CD4-positive, CD25-positive, alpha-beta regulatory T cell (primary cell): ENCODE measurements around the gene GNG14. TPM values are rescaled to one million over a fixed set of nuclear protein-coding genes. Genes with fewer than 3 reads are reported as not detected.
"Not testable (repeated sequence)": the region's sequence is repeated elsewhere in the genome, so short reads cannot be mapped to it uniquely, and the experiment has no call there.

Experiments
- ATAC-seq, 2 donors: fragments of 150-1000 bp; cut with Tn5 transposase; one replicate each; pipeline ENCODE4 v1.10.0; 2021; ENCODE audit warnings: low read depth in 2 of 2, moderate number of reproducible peaks in 2 of 2, moderate library complexity in 1 of 2
- DNase-seq, 3 donors: peaks; one replicate each; pipeline versions ENCODE4 v3.0.0 to v3.0.0-alpha.2; 2012 to 2022; ENCODE audit warnings: mixed read lengths in 1 of 3
- H3K27ac ChIP-seq: one replicate; pipeline ENCODE4 v1.7.0; 2013; ENCODE audit warnings: mild to moderate bottlenecking, low read length; ENCODE audit not compliant: insufficient read depth, poor library complexity, severe bottlenecking
- H3K27me3 ChIP-seq: one replicate; pipeline ENCODE4 v1.7.0; 2013; ENCODE audit warnings: low read length; ENCODE audit not compliant: control insufficient read depth, insufficient read depth
- H3K36me3 ChIP-seq: one replicate; pipeline ENCODE4 v1.7.0; 2013; ENCODE audit warnings: mild to moderate bottlenecking, low read length, moderate library complexity; ENCODE audit not compliant: control insufficient read depth, insufficient read depth
- H3K4me1 ChIP-seq: 2 replicates; pipeline ENCODE4 v1.7.0; 2013; ENCODE audit warnings: mild to moderate bottlenecking, low read length; ENCODE audit not compliant: insufficient read depth, control insufficient read depth, poor library complexity, severe bottlenecking
- H3K4me3 ChIP-seq: one replicate; pipeline ENCODE4 v1.7.0; 2013; ENCODE audit warnings: low read depth, mild to moderate bottlenecking, low read length, moderate library complexity
- H3K9me3 ChIP-seq, 2 experiments: 1 replicate in 1 of 2; 2 replicates in 1 of 2; pipeline ENCODE4 v1.7.0; 2013; ENCODE audit warnings: low read length in 2 of 2, mild to moderate bottlenecking in 1 of 2, moderate library complexity in 1 of 2; ENCODE audit not compliant: control insufficient read depth in 2 of 2
- H3K27ac Mint-ChIP-seq, 3 donors: one replicate each; pipeline ENCODE4 v1.8.0; 2020 to 2022; ENCODE audit warnings: mild to moderate bottlenecking in 3 of 3, mixed read lengths in 3 of 3, moderate library complexity in 2 of 3
- H3K27me3 Mint-ChIP-seq: one replicate; pipeline ENCODE4 v1.8.0; 2022; ENCODE audit warnings: mild to moderate bottlenecking, mixed read lengths
- H3K36me3 Mint-ChIP-seq: one replicate; pipeline ENCODE4 v1.8.0; 2020; ENCODE audit warnings: mixed read lengths
- H3K4me1 Mint-ChIP-seq, 4 donors: one replicate each; pipeline ENCODE4 v1.8.0; 2020 to 2022; ENCODE audit warnings: mixed read lengths in 4 of 4, mild to moderate bottlenecking in 1 of 4
- H3K4me3 Mint-ChIP-seq, 4 donors: one replicate each; pipeline ENCODE4 v1.8.0; 2020 to 2022; ENCODE audit warnings: mild to moderate bottlenecking in 4 of 4, mixed read lengths in 4 of 4, moderate library complexity in 3 of 4
- H3K9me3 Mint-ChIP-seq, 7 donors: one replicate each; pipeline ENCODE4 v1.8.0; 2020 to 2022; ENCODE audit warnings: mixed read lengths in 7 of 7, mild to moderate bottlenecking in 3 of 7, moderate library complexity in 2 of 7
- polyA plus RNA-seq, 4 donors: library from polyadenylated mRNA; unstranded; fragments of 300-500 nt; fragmentation: Illumina TruSeq; gene quantifications; one replicate each; pipeline ENCODE4 v1.2.3, GENCODE V29; 2021
- total RNA-seq: library from RNA; stranded (reverse); gene quantifications from one replicate; pipeline ENCODE4 v1.2.3, GENCODE V29; 2022

The GNG14 gene
- not detected for total RNA-seq
- not detected for polyA plus RNA-seq

GRCh38 chr19:12687496-12688196 is at the start of gene GNG14:
Gene GNG14, plus strand, starts transcription at chr19:12687998. Its CDS starts 51 bp downstream, at chr19:12688049.
- Histone ChIP-seq H3K4me3 (no peak within 1 kb of the TSS), H3K27ac (no peak within 1 kb of the TSS), H3K4me1 (no peaks in the 10 kb centered on the region), H3K27me3 (no peaks in the 10 kb centered on the region), H3K36me3 (no peaks in the 10 kb centered on the region), H3K9me3 (no peaks in the 10 kb centered on the region)
- ATAC-seq = no peak
- Mint-ChIP-seq H3K36me3 (no peaks in the 10 kb centered on the region), H3K9me3 (peaks cover 0 to 2% (median 0%) of the 10 kb centered on the region in 7 donors), H3K4me3 (peak within 1 kb of the TSS in 2 of 4 donors; percentile 25 to 69), H3K27me3 (no peaks in the 10 kb centered on the region), H3K27ac (no peak within 1 kb of the TSS), H3K4me1 (no peaks in the 10 kb centered on the region)
- no peak for DNase-seq

DNA sequence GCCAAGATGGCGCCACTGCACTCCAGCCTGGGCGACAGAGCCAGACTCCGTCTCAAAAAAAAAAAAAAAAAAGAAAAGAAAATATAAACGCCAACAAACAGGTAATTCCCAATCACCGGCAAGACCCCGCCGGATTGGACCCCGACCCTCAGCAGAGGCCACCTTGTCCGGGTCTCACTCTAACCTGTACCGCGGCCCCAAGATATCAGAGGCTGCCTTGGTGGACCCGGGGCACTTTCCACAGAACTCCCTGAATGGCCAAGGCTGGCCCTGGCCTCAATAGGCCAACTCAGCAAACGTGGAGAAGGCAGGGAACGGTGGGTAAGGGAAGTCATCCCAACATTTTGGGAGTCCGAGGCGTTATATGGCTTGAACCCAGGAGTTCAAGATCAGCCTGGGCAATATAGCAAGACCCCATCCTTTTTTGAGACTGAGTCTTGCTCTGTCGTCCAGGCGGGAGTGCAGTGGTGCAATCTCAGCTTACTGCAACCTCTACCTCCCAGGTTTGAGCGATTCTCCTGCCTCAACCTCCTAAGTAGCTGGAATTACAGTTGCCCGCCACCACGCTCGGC is 49.1 kb upstream of the GNG14 start:
- ATAC-seq (no peak), DNase-seq (no peak)
- H3K9me3 ChIP-seq = no peaks in the 10 kb centered on the region
- H3K27ac ChIP-seq = no peak overlapping the region
- no peaks in the 10 kb centered on the region for H3K27me3 Mint-ChIP-seq
- peaks cover 10% of the 10 kb centered on the region for H3K4me1 ChIP-seq
- H3K4me3 ChIP-seq = no peak overlapping the region
- no peaks in the 10 kb centered on the region for H3K9me3 Mint-ChIP-seq
- H3K4me1 Mint-ChIP-seq = peaks cover 8 to 14% (median 12%) of the 10 kb centered on the region in 4 donors
- H3K36me3 ChIP-seq = no peaks in the 10 kb centered on the region
- H3K36me3 Mint-ChIP-seq = no peaks in the 10 kb centered on the region
- H3K27ac Mint-ChIP-seq = no peak overlapping the region
- no peak overlapping the region for H3K4me3 Mint-ChIP-seq
- no peaks in the 10 kb centered on the region for H3K27me3 ChIP-seq

DNA sequence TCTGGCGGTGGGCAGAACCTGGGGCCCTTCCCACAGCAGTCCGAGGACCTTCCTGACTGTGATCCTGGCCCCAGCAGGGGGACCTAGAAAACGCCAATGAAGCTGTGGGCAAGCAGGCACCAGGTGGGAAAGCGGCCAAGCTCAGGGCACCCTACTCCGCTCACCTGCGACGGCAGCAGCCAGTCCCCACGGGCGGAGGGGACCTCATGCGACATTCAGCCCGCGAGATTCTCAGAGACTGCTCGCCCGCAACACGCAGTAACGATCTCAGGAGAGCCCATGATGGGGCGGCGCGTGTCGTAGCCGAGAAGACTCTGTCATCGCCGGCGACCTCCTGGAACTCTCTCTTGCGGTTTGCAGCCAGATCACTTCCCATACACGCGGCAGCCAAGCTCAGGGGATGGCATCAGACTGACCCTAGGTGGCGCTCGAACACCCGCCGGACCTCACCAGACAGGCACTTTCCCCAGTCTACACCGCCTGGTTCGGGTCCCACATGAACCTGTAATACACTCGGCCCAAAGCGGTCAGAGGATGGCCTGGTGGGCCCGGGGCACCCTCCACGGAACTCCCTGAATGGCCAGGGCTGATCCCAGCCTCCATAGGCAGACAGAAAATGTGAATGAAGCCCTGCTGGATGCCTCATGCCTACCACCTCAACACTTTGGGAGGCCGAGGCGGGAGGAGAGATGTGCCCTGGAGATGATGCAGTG is 47.7 kb upstream of the GNG14 start:
- Mint-ChIP-seq H3K4me3 (peak overlapping the region in 3 of 4 donors; percentile 11 to 84 (median 75)), H3K27me3 (no peaks in the 10 kb centered on the region), H3K4me1 (peaks cover 3 to 14% (median 9%) of the 10 kb centered on the region in 4 donors), H3K9me3 (no peaks in the 10 kb centered on the region), H3K27ac (peak overlapping the region; percentile 68 to 94 (median 79)), H3K36me3 (no peaks in the 10 kb centered on the region)
- H3K4me1 ChIP-seq = peaks cover 10% of the 10 kb centered on the region
- H3K9me3 ChIP-seq = no peaks in the 10 kb centered on the region
- peak; percentile 90 to 91 for ATAC-seq
- DNase-seq = peak; percentile 64 to 86 (median 72)
- no peaks in the 10 kb centered on the region for H3K36me3 ChIP-seq
- H3K4me3 ChIP-seq = no peak overlapping the region
- no peaks in the 10 kb centered on the region for H3K27me3 ChIP-seq
- H3K27ac ChIP-seq = no peak overlapping the region

- H3K36me3 ChIP-seq = no peaks in the 10 kb centered on the region
- no peak overlapping the region for H3K4me3 Mint-ChIP-seq
- DNase-seq (no peak), ATAC-seq (no peak)
- H3K27ac Mint-ChIP-seq = no peak overlapping the region
- H3K4me3 ChIP-seq = no peak overlapping the region
- no peaks in the 10 kb centered on the region for H3K27me3 Mint-ChIP-seq
- peaks cover 0 to 9% (median 7%) of the 10 kb centered on the region in 4 donors for H3K4me1 Mint-ChIP-seq
- peaks cover 10% of the 10 kb centered on the region for H3K4me1 ChIP-seq
- H3K9me3 ChIP-seq = no peaks in the 10 kb centered on the region
- no peaks in the 10 kb centered on the region for H3K9me3 Mint-ChIP-seq
- no peak overlapping the region for H3K27ac ChIP-seq
- H3K36me3 Mint-ChIP-seq = peaks cover 5% of the 10 kb centered on the region
- H3K27me3 ChIP-seq = no peaks in the 10 kb centered on the region
These were observed 46.3 kb upstream of the GNG14 start for GRCh38 chr19:12641456-12641855.

- Mint-ChIP-seq H3K27me3 (no peaks in the 10 kb centered on the region), H3K4me1 (peaks cover 0 to 9% (median 7%) of the 10 kb centered on the region in 4 donors), H3K27ac (no peak overlapping the region), H3K36me3 (peaks cover 5% of the 10 kb centered on the region), H3K9me3 (no peaks in the 10 kb centered on the region), H3K4me3 (no peak overlapping the region)
- H3K27me3 ChIP-seq = no peaks in the 10 kb centered on the region
- no peaks in the 10 kb centered on the region for H3K36me3 ChIP-seq
- H3K27ac ChIP-seq = no peak overlapping the region
- no peak for DNase-seq
- H3K9me3 ChIP-seq = no peaks in the 10 kb centered on the region
- peaks cover 10% of the 10 kb centered on the region for H3K4me1 ChIP-seq
- no peak for ATAC-seq
- no peak overlapping the region for H3K4me3 ChIP-seq
These were observed 45.3 kb upstream of the GNG14 start for GRCh38 chr19:12642506-12642905.

DNA sequence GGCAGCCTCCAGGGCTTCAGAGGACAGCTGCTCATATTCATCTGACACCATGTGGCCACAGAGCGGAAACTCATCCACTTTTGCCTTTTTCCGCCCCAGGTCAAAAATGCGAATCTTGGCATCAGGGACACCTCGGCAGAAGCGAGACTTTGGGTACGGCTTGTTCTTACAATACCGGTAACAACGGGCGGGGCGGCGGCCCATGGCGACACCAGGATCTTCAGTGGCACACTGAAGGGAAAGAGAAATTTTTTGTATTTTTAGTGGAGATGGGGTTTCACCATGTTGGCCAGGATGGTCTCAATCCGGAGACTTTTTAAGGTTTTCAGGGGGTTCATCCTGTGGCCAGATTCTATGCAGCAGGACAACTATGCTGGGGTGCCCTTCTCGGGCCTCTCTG is 44.1 kb upstream of the GNG14 start:
- H3K4me3 Mint-ChIP-seq, H3K27ac Mint-ChIP-seq, H3K9me3 ChIP-seq, H3K4me1 Mint-ChIP-seq, H3K36me3 ChIP-seq, H3K4me3 ChIP-seq, H3K27me3 Mint-ChIP-seq, H3K27me3 ChIP-seq, H3K9me3 Mint-ChIP-seq, ATAC-seq, H3K36me3 Mint-ChIP-seq, H3K27ac ChIP-seq, DNase-seq: not testable (repeated sequence)
- peaks cover 10% of the 10 kb centered on the region for H3K4me1 ChIP-seq

- H3K4me1 Mint-ChIP-seq = no peaks in the 10 kb centered on the region
- H3K27me3 ChIP-seq = no peaks in the 10 kb centered on the region
- no peak for ATAC-seq
- H3K9me3 Mint-ChIP-seq = peaks cover 0 to 1% (median 0%) of the 10 kb centered on the region in 7 donors
- no peak overlapping the region for H3K4me3 Mint-ChIP-seq
- no peak overlapping the region for H3K4me3 ChIP-seq
- DNase-seq = no peak
- peaks cover 10% of the 10 kb centered on the region for H3K36me3 Mint-ChIP-seq
- H3K36me3 ChIP-seq = peaks cover 7% of the 10 kb centered on the region
- no peaks in the 10 kb centered on the region for H3K27me3 Mint-ChIP-seq
- H3K27ac Mint-ChIP-seq = peak overlapping the region in 1 of 3 donors; percentile 45
- no peak overlapping the region for H3K27ac ChIP-seq
- no peaks in the 10 kb centered on the region for H3K4me1 ChIP-seq
- no peaks in the 10 kb centered on the region for H3K9me3 ChIP-seq
These were observed 41.2 kb upstream of the GNG14 start for GRCh38 chr19:12646551-12646950.
